Nephron (organoid): ENCODE data around the gene GPR18.

Experiments
- H3K27ac Mint-ChIP-seq, 3 experiments: 2 replicates each; pipeline ENCODE4 v1.8.0; 2020; ENCODE audit warnings: mixed read lengths in 3 of 3, mild to moderate bottlenecking in 2 of 3, moderate library complexity in 1 of 3
- H3K27me3 Mint-ChIP-seq: 2 replicates; pipeline ENCODE4 v1.8.0; 2021; ENCODE audit warnings: low read depth, mild to moderate bottlenecking, moderate library complexity, mixed read lengths
- H3K36me3 Mint-ChIP-seq: 2 replicates; pipeline ENCODE4 v1.8.0; 2020; ENCODE audit warnings: low read depth, mixed read lengths
- H3K4me1 Mint-ChIP-seq: 2 replicates; pipeline ENCODE4 v1.8.0; 2020; ENCODE audit warnings: mixed read lengths
- H3K4me3 Mint-ChIP-seq, 3 experiments: 2 replicates each; pipeline ENCODE4 v1.8.0; 2020; ENCODE audit warnings: mild to moderate bottlenecking in 3 of 3, mixed read lengths in 3 of 3, moderate library complexity in 2 of 3
- H3K9me3 Mint-ChIP-seq: 2 replicates; pipeline ENCODE4 v1.8.0; 2020; ENCODE audit warnings: mixed read lengths
- CTCF ChIP-seq, 3 experiments: fragments of 200-600 bp; sonication (generic); IDR thresholded peaks; one replicate each; pipeline ENCODE4 v1.5.0; 2021; ENCODE audit warnings: antibody characterized with exemption in 3 of 3; ENCODE audit not compliant: unreplicated experiment in 3 of 3

GPR18 gene

GRCh38 chr13:99304541-99304940, 46.4 kb upstream of the GPR18 start:
- no peak for TF ChIP-seq CTCF (IDR thresholded peaks at IDR 0.05; ENCODE audit: unreplicated experiment in 3 of 3)
- no peak overlapping the region for H3K27ac Mint-ChIP-seq
- peaks cover 26% of the 10 kb centered on the region for H3K4me1 Mint-ChIP-seq
- peaks cover 13% of the 10 kb centered on the region for H3K36me3 Mint-ChIP-seq
- H3K9me3 Mint-ChIP-seq = no peaks in the 10 kb centered on the region
- peaks cover 3% of the 10 kb centered on the region for H3K27me3 Mint-ChIP-seq
- no peak overlapping the region for H3K4me3 Mint-ChIP-seq

GRCh38 chr13:99303863-99304521, 45.8 kb upstream of the GPR18 start:
- Mint-ChIP-seq H3K27me3 (peaks cover 3% of the 10 kb centered on the region), H3K27ac (no peak overlapping the region), H3K9me3 (no peaks in the 10 kb centered on the region), H3K36me3 (peaks cover 13% of the 10 kb centered on the region), H3K4me3 (no peak overlapping the region), H3K4me1 (peaks cover 26% of the 10 kb centered on the region)
- TF ChIP-seq CTCF (IDR thresholded peaks at IDR 0.05; ENCODE audit: unreplicated experiment in 3 of 3) = no peak

GRCh38 chr13:99302637-99303505, 44.7 kb upstream of the GPR18 start:
- peaks cover 18% of the 10 kb centered on the region for H3K4me1 Mint-ChIP-seq
- no peak overlapping the region for H3K27ac Mint-ChIP-seq
- no peaks in the 10 kb centered on the region for H3K9me3 Mint-ChIP-seq
- no peak for TF ChIP-seq CTCF (IDR thresholded peaks at IDR 0.05; ENCODE audit: unreplicated experiment in 3 of 3)
- H3K4me3 Mint-ChIP-seq = no peak overlapping the region
- H3K36me3 Mint-ChIP-seq = peaks cover 3% of the 10 kb centered on the region
- peaks cover 2% of the 10 kb centered on the region for H3K27me3 Mint-ChIP-seq

- Mint-ChIP-seq H3K4me1 (peaks cover 15% of the 10 kb centered on the region), H3K4me3 (no peak overlapping the region), H3K27me3 (no peaks in the 10 kb centered on the region)
These were observed 43.9 kb upstream of the GPR18 start for GRCh38 chr13:99301913-99302636.

More at GRCh38 chr13:99301913-99302636, 43.9 kb upstream of the GPR18 start:
- H3K36me3 Mint-ChIP-seq = no peaks in the 10 kb centered on the region
- no peaks in the 10 kb centered on the region for H3K9me3 Mint-ChIP-seq
- no peak overlapping the region for H3K27ac Mint-ChIP-seq
- TF ChIP-seq CTCF (IDR thresholded peaks at IDR 0.05; ENCODE audit: unreplicated experiment in 3 of 3) = no peak
